ENCODE measurements around the gene GPC6.

Gene GPC6

GRCh38 chr13:93286047-93286446 lies 59.4 kb downstream of the GPC6 start:
- TF ChIP-seq SP1 (IDR thresholded peaks at IDR 0.05) (no peak), ELF4 (IDR thresholded peaks at IDR 0.05) (no peak), LEF1 (IDR thresholded peaks at IDR 0.05; ENCODE audit: borderline replicate concordance) (no peak), CTBP1 (IDR thresholded peaks at IDR 0.05; ENCODE audit: borderline replicate concordance) (no peak), ZNF384 (IDR thresholded peaks at IDR 0.05) (no peak), L3MBTL2 (conservative IDR thresholded peaks at IDR 0.05) (no peak), HDGF (IDR thresholded peaks at IDR 0.05; ENCODE audit: borderline replicate concordance) (no peak), SUZ12 (IDR thresholded peaks at IDR 0.05) (no peak), ARNT (IDR thresholded peaks at IDR 0.05) (no peak), FOXA1 (IDR thresholded peaks at IDR 0.05) (no peak), TARDBP (IDR thresholded peaks at IDR 0.05) (no peak), BHLHE40 (IDR thresholded peaks at IDR 0.05; ENCODE audit: borderline replicate concordance) (no peak), FOXM1 (IDR thresholded peaks at IDR 0.05; ENCODE audit: borderline replicate concordance) (no peak), NFRKB (IDR thresholded peaks at IDR 0.05) (no peak), FOXK2 (IDR thresholded peaks at IDR 0.05) (no peak)
- TF ChIP-seq, protein P1, sequence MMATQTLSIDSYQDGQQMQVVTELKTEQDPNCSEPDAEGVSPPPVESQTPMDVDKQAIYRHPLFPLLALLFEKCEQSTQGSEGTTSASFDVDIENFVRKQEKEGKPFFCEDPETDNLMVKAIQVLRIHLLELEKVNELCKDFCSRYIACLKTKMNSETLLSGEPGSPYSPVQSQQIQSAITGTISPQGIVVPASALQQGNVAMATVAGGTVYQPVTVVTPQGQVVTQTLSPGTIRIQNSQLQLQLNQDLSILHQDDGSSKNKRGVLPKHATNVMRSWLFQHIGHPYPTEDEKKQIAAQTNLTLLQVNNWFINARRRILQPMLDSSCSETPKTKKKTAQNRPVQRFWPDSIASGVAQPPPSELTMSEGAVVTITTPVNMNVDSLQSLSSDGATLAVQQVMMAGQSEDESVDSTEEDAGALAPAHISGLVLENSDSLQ (IDR thresholded peaks at IDR 0.05) = no peak
- DNase-seq (ENCODE audit: extremely low spot score) = no peak
- ChIA-PET POLR2A (no interaction called here), CTCF (interaction anchor here (0.6 kb wide), 1 partner anchor 8 kb away, joined by 3 read pairs; no protein-coding TSS in a partner anchor)

GRCh38 chr13:93289053-93289452 lies 62.4 kb downstream of the GPC6 start:
- TF ChIP-seq ARNT (IDR thresholded peaks at IDR 0.05) = no peak
- no peak for TF ChIP-seq HDGF (IDR thresholded peaks at IDR 0.05; ENCODE audit: borderline replicate concordance)
- no peak for TF ChIP-seq NFRKB (IDR thresholded peaks at IDR 0.05)
- TF ChIP-seq SP1 (IDR thresholded peaks at IDR 0.05) = no peak
- no peak for TF ChIP-seq ZNF384 (IDR thresholded peaks at IDR 0.05)
- no peak for TF ChIP-seq FOXA1 (IDR thresholded peaks at IDR 0.05)
- no peak for TF ChIP-seq FOXK2 (IDR thresholded peaks at IDR 0.05)
- no peak for TF ChIP-seq FOXM1 (IDR thresholded peaks at IDR 0.05; ENCODE audit: borderline replicate concordance)
- TF ChIP-seq CTBP1 (IDR thresholded peaks at IDR 0.05; ENCODE audit: borderline replicate concordance) = no peak
- TF ChIP-seq BHLHE40 (IDR thresholded peaks at IDR 0.05; ENCODE audit: borderline replicate concordance) = no peak
- TF ChIP-seq, protein P1 (IDR thresholded peaks at IDR 0.05) = no peak
- no peak for TF ChIP-seq TARDBP (IDR thresholded peaks at IDR 0.05)
- TF ChIP-seq SUZ12 (IDR thresholded peaks at IDR 0.05) = no peak
- TF ChIP-seq ELF4 (IDR thresholded peaks at IDR 0.05) = no peak
- CTCF ChIA-PET = no interaction called here
- no peak for DNase-seq (ENCODE audit: extremely low spot score)
- POLR2A ChIA-PET = no interaction called here

DNA sequence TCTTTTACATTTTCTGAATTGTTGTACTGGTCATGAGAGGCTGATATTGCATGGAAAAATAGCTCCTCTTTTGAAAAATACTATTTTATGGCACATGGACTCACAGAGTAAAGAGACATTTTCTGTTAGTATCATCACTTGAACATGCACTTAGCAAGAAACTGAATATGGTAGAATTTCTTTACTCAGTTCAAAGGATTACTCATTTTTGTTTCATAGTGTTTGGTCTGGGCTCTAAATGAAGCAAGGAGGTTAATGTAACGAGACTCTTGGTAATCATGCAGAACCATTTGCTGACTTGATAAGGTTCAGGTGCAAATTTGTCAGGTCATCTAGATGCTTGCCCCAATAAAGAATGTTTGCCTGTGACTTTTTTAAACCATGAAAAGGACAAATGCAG lies 63.2 kb downstream of the GPC6 start:
- POLR2A ChIA-PET = no interaction called here
- CTCF ChIA-PET = interaction anchor here (0.7 kb wide), 1 partner anchor 1437 kb away, joined by 3 read pairs; no protein-coding TSS in a partner anchor
- TF ChIP-seq FOXK2 (IDR thresholded peaks at IDR 0.05) = no peak
- DNase-seq (ENCODE audit: extremely low spot score) = no peak

- ChIA-PET POLR2A (no interaction called here), CTCF (no interaction called here)
- no peak for TF ChIP-seq ARNT (IDR thresholded peaks at IDR 0.05)
- peak; percentile 82 for TF ChIP-seq ZNF384 (IDR thresholded peaks at IDR 0.05)
- DNase-seq (ENCODE audit: extremely low spot score) = no peak
These were observed 63.9 kb downstream of the GPC6 start for GRCh38 chr13:93290503-93290902.

DNA sequence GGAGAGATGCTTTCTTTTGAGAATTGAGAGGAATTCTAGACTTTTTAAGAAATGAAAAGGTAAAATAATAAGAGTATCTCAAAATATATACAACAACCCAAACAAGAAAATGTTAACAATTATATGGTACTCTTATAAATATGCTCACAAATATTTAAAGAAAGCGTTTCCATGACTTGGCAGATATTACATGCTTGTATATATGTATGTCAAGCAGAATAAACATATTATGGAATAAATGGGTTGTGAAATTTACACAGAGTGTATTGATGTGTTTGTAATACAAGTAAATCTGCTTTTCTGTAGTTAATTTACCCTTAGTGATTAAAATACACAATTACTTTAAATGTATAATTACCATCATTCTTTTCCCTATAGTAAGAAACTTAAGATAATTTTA lies 65.8 kb downstream of the GPC6 start:
- ChIA-PET CTCF (no interaction called here), POLR2A (no interaction called here)
- TF ChIP-seq FOXK2 (IDR thresholded peaks at IDR 0.05) = no peak
- no peak for TF ChIP-seq SP1 (IDR thresholded peaks at IDR 0.05)
- TF ChIP-seq FOXM1 (IDR thresholded peaks at IDR 0.05; ENCODE audit: borderline replicate concordance) = no peak
- no peak for TF ChIP-seq ELF4 (IDR thresholded peaks at IDR 0.05)
- no peak for TF ChIP-seq CTBP1 (IDR thresholded peaks at IDR 0.05; ENCODE audit: borderline replicate concordance)
- no peak for TF ChIP-seq BHLHE40 (IDR thresholded peaks at IDR 0.05; ENCODE audit: borderline replicate concordance)
- TF ChIP-seq, protein P1 (IDR thresholded peaks at IDR 0.05) = no peak
- TF ChIP-seq TARDBP (IDR thresholded peaks at IDR 0.05) = no peak
- no peak for TF ChIP-seq SUZ12 (IDR thresholded peaks at IDR 0.05)
- no peak for TF ChIP-seq HDGF (IDR thresholded peaks at IDR 0.05; ENCODE audit: borderline replicate concordance)
- no peak for TF ChIP-seq FOXA1 (IDR thresholded peaks at IDR 0.05)
- no peak for TF ChIP-seq NFRKB (IDR thresholded peaks at IDR 0.05)
- TF ChIP-seq ZNF384 (IDR thresholded peaks at IDR 0.05) = no peak
- no peak for TF ChIP-seq LEF1 (IDR thresholded peaks at IDR 0.05; ENCODE audit: borderline replicate concordance)
- TF ChIP-seq ARNT (IDR thresholded peaks at IDR 0.05) = no peak
- TF ChIP-seq L3MBTL2 (conservative IDR thresholded peaks at IDR 0.05) = no peak
- no peak for DNase-seq (ENCODE audit: extremely low spot score)

DNA sequence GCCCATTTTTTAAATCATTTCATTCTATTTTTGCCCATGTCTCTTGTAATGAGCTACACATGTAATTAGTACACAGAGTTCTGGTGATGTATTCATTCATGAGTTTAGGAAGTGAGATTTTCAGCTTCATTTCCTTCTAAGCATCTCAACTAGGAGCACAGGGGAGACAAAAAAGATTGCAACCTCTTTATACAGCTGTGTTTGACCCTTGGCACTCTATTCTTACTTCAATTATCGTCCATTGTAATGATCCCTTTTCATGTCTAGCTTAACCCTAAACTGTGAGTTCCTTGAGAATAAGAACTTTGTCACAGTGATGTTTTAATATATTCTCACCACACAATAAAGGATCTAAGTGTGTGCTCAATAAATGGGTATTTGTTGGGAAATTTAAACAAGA lies 67.1 kb downstream of the GPC6 start:
- DNase-seq (ENCODE audit: extremely low spot score) = no peak
- TF ChIP-seq BHLHE40 (IDR thresholded peaks at IDR 0.05; ENCODE audit: borderline replicate concordance) (no peak), LEF1 (IDR thresholded peaks at IDR 0.05; ENCODE audit: borderline replicate concordance) (no peak), TARDBP (IDR thresholded peaks at IDR 0.05) (no peak), HDGF (IDR thresholded peaks at IDR 0.05; ENCODE audit: borderline replicate concordance) (no peak), FOXM1 (IDR thresholded peaks at IDR 0.05; ENCODE audit: borderline replicate concordance) (no peak), ZNF384 (IDR thresholded peaks at IDR 0.05) (no peak), ELF4 (IDR thresholded peaks at IDR 0.05) (no peak), FOXK2 (IDR thresholded peaks at IDR 0.05) (no peak), SUZ12 (IDR thresholded peaks at IDR 0.05) (no peak), L3MBTL2 (conservative IDR thresholded peaks at IDR 0.05) (no peak), NFRKB (IDR thresholded peaks at IDR 0.05) (no peak), CTBP1 (IDR thresholded peaks at IDR 0.05; ENCODE audit: borderline replicate concordance) (no peak), FOXA1 (IDR thresholded peaks at IDR 0.05) (no peak), ARNT (IDR thresholded peaks at IDR 0.05) (no peak)
- TF ChIP-seq, protein P1 (IDR thresholded peaks at IDR 0.05) = no peak
- ChIA-PET POLR2A (no interaction called here), CTCF (interaction anchor here (0.7 kb wide), 1 partner anchor 67 kb away, joined by 3 read pairs; the partner anchor contains the start of gene GPC6)
